H9 (cell line): ENCODE data around the gene PPARGC1A. TPM values are rescaled to one million over a fixed set of nuclear protein-coding genes. Genes with fewer than 3 reads are reported as not detected.

Source experiments
- DNase-seq: peaks from one replicate; pipeline ENCODE4 v3.0.0-alpha.2; 2017
- H2AFZ ChIP-seq: one replicate; pipeline ENCODE4 v1.6.1; 2013; ENCODE audit warnings: mild to moderate bottlenecking, low read length, control low read depth, moderate library complexity
- H2AK5ac ChIP-seq: 2 replicates; pipeline ENCODE4 v1.6.1; 2013; ENCODE audit warnings: low read length, control low read depth, mixed read lengths; ENCODE audit not compliant: insufficient read length
- H2BK120ac ChIP-seq: one replicate; pipeline ENCODE4 v1.6.1; 2013; ENCODE audit warnings: low read depth, mild to moderate bottlenecking, low read length, control low read depth, inconsistent platforms; ENCODE audit not compliant: poor library complexity, severe bottlenecking
- H2BK12ac ChIP-seq: 2 replicates; pipeline ENCODE4 v1.6.1; 2013; ENCODE audit warnings: low read length, control low read depth, mixed read lengths, low read depth; ENCODE audit not compliant: insufficient read length
- H2BK15ac ChIP-seq: 2 replicates; pipeline ENCODE4 v1.6.1; 2013; ENCODE audit warnings: low read depth, low read length, control low read depth
- H2BK20ac ChIP-seq: one replicate; pipeline ENCODE4 v1.6.1; 2013; ENCODE audit warnings: low read depth, mild to moderate bottlenecking, low read length, control low read depth, inconsistent platforms; ENCODE audit not compliant: poor library complexity, severe bottlenecking
- H2BK5ac ChIP-seq: 2 replicates; pipeline ENCODE4 v1.6.1; 2013; ENCODE audit warnings: low read length, control low read depth, mixed read lengths; ENCODE audit not compliant: insufficient read length
- H3K14ac ChIP-seq: 2 replicates; pipeline ENCODE4 v1.6.1; 2013; ENCODE audit warnings: low read length, control low read depth; ENCODE audit not compliant: insufficient read depth
- H3K18ac ChIP-seq: 2 replicates; pipeline ENCODE4 v1.6.1; 2013; ENCODE audit warnings: low read depth, mild to moderate bottlenecking, mixed read lengths, low read length, control low read depth; ENCODE audit not compliant: insufficient read length
- H3K23ac ChIP-seq: 2 replicates; pipeline ENCODE4 v1.6.1; 2013; ENCODE audit warnings: low read length, control low read depth, mixed read lengths, low read depth; ENCODE audit not compliant: insufficient read length
- H3K23me2 ChIP-seq: 2 replicates; pipeline ENCODE4 v1.6.1; 2013; ENCODE audit warnings: low read depth, mild to moderate bottlenecking, mixed read lengths, low read length, control low read depth; ENCODE audit not compliant: insufficient read length, poor library complexity, severe bottlenecking
- H3K27ac ChIP-seq: 2 replicates; pipeline ENCODE4 v1.5.1; 2013; ENCODE audit warnings: low read length, control low read depth, mixed read lengths, low read depth; ENCODE audit not compliant: insufficient read length
- H3K27me3 ChIP-seq: 2 replicates; pipeline ENCODE4 v1.6.1; 2013; ENCODE audit warnings: low read length, control low read depth, inconsistent platforms; ENCODE audit not compliant: insufficient read depth
- H3K4ac ChIP-seq: 2 replicates; pipeline ENCODE4 v1.6.1; 2013; ENCODE audit warnings: low read depth, mild to moderate bottlenecking, control low read depth, inconsistent platforms, low read length, moderate library complexity
- H3K4me1 ChIP-seq: 2 replicates; pipeline ENCODE4 v1.6.1; 2013; ENCODE audit warnings: low read length, control low read depth, inconsistent platforms; ENCODE audit not compliant: insufficient read depth
- H3K4me2 ChIP-seq: 2 replicates; pipeline ENCODE4 v1.6.1; 2013; ENCODE audit warnings: low read length, control low read depth, mixed read lengths; ENCODE audit not compliant: insufficient read length, insufficient read depth
- H3K56ac ChIP-seq: 2 replicates; pipeline ENCODE4 v1.6.1; 2013; ENCODE audit warnings: low read depth, mild to moderate bottlenecking, mixed read lengths, low read length, control low read depth; ENCODE audit not compliant: insufficient read length
- H3K79me1 ChIP-seq: 2 replicates; pipeline ENCODE4 v1.6.1; 2013; ENCODE audit warnings: low read depth, mild to moderate bottlenecking, moderate library complexity, low read length, control low read depth, inconsistent platforms; ENCODE audit not compliant: insufficient read depth, poor library complexity, severe bottlenecking
- H3K79me2 ChIP-seq: 2 replicates; pipeline ENCODE4 v1.6.1; 2013; ENCODE audit warnings: low read length, control low read depth, inconsistent platforms; ENCODE audit not compliant: insufficient read depth
- H3K9ac ChIP-seq: 2 replicates; pipeline ENCODE4 v1.6.1; 2013; ENCODE audit warnings: low read length, control low read depth, mixed read lengths; ENCODE audit not compliant: insufficient read length; ENCODE audit errors: extremely low read depth
- H3K9me3 ChIP-seq: one replicate; pipeline ENCODE4 v1.6.1; 2013; ENCODE audit warnings: low read depth, low read length, inconsistent platforms; ENCODE audit not compliant: control insufficient read depth
- H3T11ph ChIP-seq: one replicate; pipeline ENCODE4 v1.6.1; 2013; ENCODE audit warnings: mild to moderate bottlenecking, low read length, control low read depth, inconsistent platforms
- H4K20me1 ChIP-seq: one replicate; pipeline ENCODE4 v1.6.1; 2013; ENCODE audit not compliant: control insufficient read depth, insufficient read length, insufficient read depth
- H4K5ac ChIP-seq: 2 replicates; pipeline ENCODE4 v1.6.1; 2013; ENCODE audit warnings: low read depth, mild to moderate bottlenecking, mixed read lengths, low read length, control low read depth; ENCODE audit not compliant: insufficient read length
- H4K8ac ChIP-seq: replicated peaks from 2 replicates; pipeline ENCODE4 v1.6.1; 2013; ENCODE audit warnings: low read length, control low read depth, mixed read lengths, low read depth; ENCODE audit not compliant: insufficient read length
- H4K91ac ChIP-seq: 2 replicates; pipeline ENCODE4 v1.6.1; 2013; ENCODE audit warnings: low read depth, mild to moderate bottlenecking, moderate library complexity, mixed read lengths, low read length, control low read depth; ENCODE audit not compliant: insufficient read length
- H3K27ac Mint-ChIP-seq, 3 experiments: 2 replicates in 2 of 3; 3 replicates in 1 of 3; pipeline ENCODE4 v1.8.0; 2020 to 2021; ENCODE audit warnings: mixed read lengths in 3 of 3, mild to moderate bottlenecking in 1 of 3, moderate library complexity in 1 of 3
- H3K27me3 Mint-ChIP-seq: 2 replicates; pipeline ENCODE4 v1.8.0; 2021; ENCODE audit warnings: low read depth, mild to moderate bottlenecking, moderate library complexity, mixed read lengths
- H3K36me3 Mint-ChIP-seq, 3 experiments: 2 replicates in 2 of 3; 3 replicates in 1 of 3; pipeline ENCODE4 v1.8.0; 2020 to 2021; ENCODE audit warnings: low read depth in 3 of 3, mixed read lengths in 3 of 3; ENCODE audit not compliant: insufficient read depth in 1 of 3
- H3K4me1 Mint-ChIP-seq, 2 experiments: 2 replicates each; pipeline ENCODE4 v1.8.0; 2020; ENCODE audit warnings: mixed read lengths in 2 of 2
- H3K4me3 Mint-ChIP-seq, 2 experiments: 2 replicates in 1 of 2; 3 replicates in 1 of 2; pipeline ENCODE4 v1.8.0; 2020 to 2021; ENCODE audit warnings: mild to moderate bottlenecking in 2 of 2, mixed read lengths in 2 of 2, moderate library complexity in 1 of 2
- H3K9me3 Mint-ChIP-seq, 2 experiments: 2 replicates in 1 of 2; 3 replicates in 1 of 2; pipeline ENCODE4 v1.8.0; 2020; ENCODE audit warnings: mild to moderate bottlenecking in 2 of 2, mixed read lengths in 2 of 2, moderate library complexity in 1 of 2
- WGBS: extraction: QIAGEN DNeasy Blood & Tissue Kit; methylation state at CpG from one replicate; pipeline ENCODE4 v1.1.7; 2013; ENCODE audit warnings: missing lambda C conversion rate, low lambda C conversion rate, mixed read lengths; ENCODE audit not compliant: insufficient read length; ENCODE audit errors: extremely low coverage; 5-methylcytosine and 5-hydroxymethylcytosine counted together
- total RNA-seq: library from RNA; stranded (reverse); gene quantifications from 2 replicates; pipeline ENCODE4 v1.2.1, GENCODE V29; 2021
- TF ChIP-seq, protein P1 (sequence below): fragments of 200-600 bp; sonication (generic); conservative IDR thresholded peaks from 3 replicates; pipeline ENCODE4 v1.8.0; 2021; ENCODE audit warnings: antibody characterized with exemption, mild to moderate bottlenecking

The PPARGC1A gene
- total RNA-seq, 1 experiment from 2014 or later: 1.7 TPM

DNA sequence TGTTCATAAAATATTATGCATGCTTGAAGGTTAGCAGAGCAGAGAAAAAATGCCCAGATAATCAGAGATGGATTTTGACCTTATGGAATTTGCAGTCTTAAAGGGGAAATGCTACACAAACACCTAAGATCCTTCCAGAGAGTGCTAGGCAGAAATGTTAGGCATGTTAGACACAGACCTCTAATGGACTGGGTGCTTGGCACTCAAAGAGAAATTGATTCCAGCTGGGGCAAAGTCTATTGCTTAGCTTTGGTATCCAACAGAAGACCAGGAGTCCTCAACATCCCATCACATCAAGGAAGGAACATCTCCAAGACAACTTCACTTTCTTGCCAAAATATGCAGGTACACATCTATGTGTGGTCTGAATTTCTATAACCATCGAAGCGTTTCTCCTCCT is 32.2 kb upstream of the PPARGC1A start:
- Histone ChIP-seq H3T11ph (no peak overlapping the region), H2BK15ac (no peak overlapping the region), H3K4me2 (no peak overlapping the region), H2BK5ac (no peak overlapping the region), H3K27ac (no peak overlapping the region), H3K56ac (no peak overlapping the region), H3K79me2 (no peaks in the 10 kb centered on the region), H2BK12ac (no peak overlapping the region), H3K4me1 (no peaks in the 10 kb centered on the region), H3K4ac (no peak overlapping the region), H3K79me1 (no peaks in the 10 kb centered on the region), H3K14ac (no peak overlapping the region), H4K5ac (no peak overlapping the region), H4K91ac (no peak overlapping the region), H4K20me1 (no peaks in the 10 kb centered on the region), H3K23me2 (no peaks in the 10 kb centered on the region), H2AK5ac (no peak overlapping the region), H2BK20ac (no peak overlapping the region), H3K23ac (no peak overlapping the region), H3K27me3 (no peaks in the 10 kb centered on the region), H2AFZ (no peak overlapping the region), H3K9me3 (no peaks in the 10 kb centered on the region), H3K9ac (no peak overlapping the region), H4K8ac (no peak overlapping the region), H3K18ac (no peak overlapping the region), H2BK120ac (no peak overlapping the region)
- H3K4me1 Mint-ChIP-seq: peaks cover 13 to 26% of the 10 kb centered on the region in 2 experiments
- no peak for DNase-seq
- TF ChIP-seq, protein P1, sequence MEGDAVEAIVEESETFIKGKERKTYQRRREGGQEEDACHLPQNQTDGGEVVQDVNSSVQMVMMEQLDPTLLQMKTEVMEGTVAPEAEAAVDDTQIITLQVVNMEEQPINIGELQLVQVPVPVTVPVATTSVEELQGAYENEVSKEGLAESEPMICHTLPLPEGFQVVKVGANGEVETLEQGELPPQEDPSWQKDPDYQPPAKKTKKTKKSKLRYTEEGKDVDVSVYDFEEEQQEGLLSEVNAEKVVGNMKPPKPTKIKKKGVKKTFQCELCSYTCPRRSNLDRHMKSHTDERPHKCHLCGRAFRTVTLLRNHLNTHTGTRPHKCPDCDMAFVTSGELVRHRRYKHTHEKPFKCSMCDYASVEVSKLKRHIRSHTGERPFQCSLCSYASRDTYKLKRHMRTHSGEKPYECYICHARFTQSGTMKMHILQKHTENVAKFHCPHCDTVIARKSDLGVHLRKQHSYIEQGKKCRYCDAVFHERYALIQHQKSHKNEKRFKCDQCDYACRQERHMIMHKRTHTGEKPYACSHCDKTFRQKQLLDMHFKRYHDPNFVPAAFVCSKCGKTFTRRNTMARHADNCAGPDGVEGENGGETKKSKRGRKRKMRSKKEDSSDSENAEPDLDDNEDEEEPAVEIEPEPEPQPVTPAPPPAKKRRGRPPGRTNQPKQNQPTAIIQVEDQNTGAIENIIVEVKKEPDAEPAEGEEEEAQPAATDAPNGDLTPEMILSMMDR: no peak
- no peaks in the 10 kb centered on the region for H3K27me3 Mint-ChIP-seq
- no peak overlapping the region for H3K27ac Mint-ChIP-seq
- no peak overlapping the region for H3K4me3 Mint-ChIP-seq
- no peaks in the 10 kb centered on the region for H3K9me3 Mint-ChIP-seq
- no peaks in the 10 kb centered on the region for H3K36me3 Mint-ChIP-seq
- WGBS: no CpG with 5 or more reads among the region's 2 CpGs
